ENCODE data around the gene NTN3.
A peak's percentile ranks its signal among the peaks of the same experiment; 100 is the strongest.

NTN3 gene

GRCh38 chr16:2492292-2492691 is 21.2 kb downstream of the NTN3 start:
- Mint-ChIP-seq H3K4me3 (peak overlapping the region in 1 of 3 experiments; percentile 46), H3K4me1 (peaks cover 10% of the 10 kb centered on the region), H3K27ac (peak overlapping the region; percentile 91 to 98 (median 94)), H3K36me3 (ENCODE audit: low read depth) (peaks cover under 1% of the 10 kb centered on the region), H3K27me3 (ENCODE audit: low read depth) (no peaks in the 10 kb centered on the region), H3K9me3 (no peaks in the 10 kb centered on the region)
- TF ChIP-seq, protein P1, sequence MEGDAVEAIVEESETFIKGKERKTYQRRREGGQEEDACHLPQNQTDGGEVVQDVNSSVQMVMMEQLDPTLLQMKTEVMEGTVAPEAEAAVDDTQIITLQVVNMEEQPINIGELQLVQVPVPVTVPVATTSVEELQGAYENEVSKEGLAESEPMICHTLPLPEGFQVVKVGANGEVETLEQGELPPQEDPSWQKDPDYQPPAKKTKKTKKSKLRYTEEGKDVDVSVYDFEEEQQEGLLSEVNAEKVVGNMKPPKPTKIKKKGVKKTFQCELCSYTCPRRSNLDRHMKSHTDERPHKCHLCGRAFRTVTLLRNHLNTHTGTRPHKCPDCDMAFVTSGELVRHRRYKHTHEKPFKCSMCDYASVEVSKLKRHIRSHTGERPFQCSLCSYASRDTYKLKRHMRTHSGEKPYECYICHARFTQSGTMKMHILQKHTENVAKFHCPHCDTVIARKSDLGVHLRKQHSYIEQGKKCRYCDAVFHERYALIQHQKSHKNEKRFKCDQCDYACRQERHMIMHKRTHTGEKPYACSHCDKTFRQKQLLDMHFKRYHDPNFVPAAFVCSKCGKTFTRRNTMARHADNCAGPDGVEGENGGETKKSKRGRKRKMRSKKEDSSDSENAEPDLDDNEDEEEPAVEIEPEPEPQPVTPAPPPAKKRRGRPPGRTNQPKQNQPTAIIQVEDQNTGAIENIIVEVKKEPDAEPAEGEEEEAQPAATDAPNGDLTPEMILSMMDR (IDR thresholded peaks at IDR 0.05; ENCODE audit: unreplicated experiment in 3 of 3) = no peak

DNA sequence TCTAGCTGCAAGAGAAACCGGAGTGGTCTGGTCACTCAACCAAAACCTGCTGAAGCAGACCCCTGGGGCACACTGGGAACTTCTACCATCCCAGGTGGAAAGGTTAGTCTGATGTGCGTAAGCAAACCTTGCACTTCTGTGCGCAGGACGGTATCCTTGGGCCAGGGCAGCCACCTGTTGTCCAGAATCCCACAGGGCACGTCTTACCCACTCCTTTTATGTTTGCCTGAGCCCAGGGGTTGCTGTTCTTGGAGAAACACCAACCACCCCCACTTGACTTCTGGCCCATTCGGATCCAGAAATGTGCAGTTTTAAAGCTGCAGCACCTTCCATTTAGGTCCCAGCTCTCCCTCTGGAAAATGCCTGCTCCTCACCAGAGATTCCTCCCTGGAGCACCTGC is 22.5 kb downstream of the NTN3 start:
- Mint-ChIP-seq H3K4me3 (no peak overlapping the region), H3K36me3 (ENCODE audit: low read depth) (peaks cover 6% of the 10 kb centered on the region)

GRCh38 chr16:2494616-2495015 is 23.5 kb downstream of the NTN3 start:
- Mint-ChIP-seq H3K4me3 (no peak overlapping the region), H3K36me3 (ENCODE audit: low read depth) (peaks cover 6% of the 10 kb centered on the region), H3K27me3 (ENCODE audit: low read depth) (no peaks in the 10 kb centered on the region), H3K27ac (no peak overlapping the region), H3K9me3 (no peaks in the 10 kb centered on the region), H3K4me1 (peaks cover 8% of the 10 kb centered on the region)
- TF ChIP-seq, protein P1 (IDR thresholded peaks at IDR 0.05; ENCODE audit: unreplicated experiment in 3 of 3) = no peak

More for the DNA sequence above, 22.5 kb downstream of the NTN3 start:
- H3K9me3 Mint-ChIP-seq = no peaks in the 10 kb centered on the region
- TF ChIP-seq, protein P1 (IDR thresholded peaks at IDR 0.05; ENCODE audit: unreplicated experiment in 3 of 3) = no peak
- H3K4me1 Mint-ChIP-seq = peaks cover 8% of the 10 kb centered on the region
- peak overlapping the region; percentile 28 to 78 (median 31) for H3K27ac Mint-ChIP-seq
- H3K27me3 Mint-ChIP-seq (ENCODE audit: low read depth) = no peaks in the 10 kb centered on the region

DNA sequence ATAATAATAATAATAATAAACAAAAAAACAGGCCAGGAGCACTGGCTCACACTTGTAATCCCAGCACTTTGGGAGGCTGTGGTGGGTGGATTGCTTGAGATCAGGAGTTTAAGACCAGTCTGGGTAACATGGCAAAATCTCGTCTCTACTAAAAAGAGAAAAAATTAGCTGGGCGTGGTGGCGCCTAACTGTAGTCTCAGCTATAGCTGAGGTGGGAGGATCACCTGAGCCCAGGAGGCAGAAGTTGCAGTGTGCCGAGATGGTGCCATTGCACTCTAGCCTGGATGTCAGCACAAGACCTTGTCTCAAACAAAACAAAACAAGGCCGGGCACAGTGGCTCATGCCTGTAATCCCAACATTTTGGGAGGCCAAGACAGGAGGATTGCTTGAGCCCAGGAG is 23.9 kb downstream of the NTN3 start:
- H3K27me3 Mint-ChIP-seq (ENCODE audit: low read depth) = no peaks in the 10 kb centered on the region
- H3K4me3 Mint-ChIP-seq = no peak overlapping the region
- H3K27ac Mint-ChIP-seq = no peak overlapping the region
- peaks cover 8% of the 10 kb centered on the region for H3K4me1 Mint-ChIP-seq
- H3K9me3 Mint-ChIP-seq = no peaks in the 10 kb centered on the region
- TF ChIP-seq, protein P1 (IDR thresholded peaks at IDR 0.05; ENCODE audit: unreplicated experiment in 3 of 3) = no peak
- peaks cover 6% of the 10 kb centered on the region for H3K36me3 Mint-ChIP-seq (ENCODE audit: low read depth)

GRCh38 chr16:2496223-2497115 is 25.4 kb downstream of the NTN3 start:
- Mint-ChIP-seq H3K9me3 (no peaks in the 10 kb centered on the region), H3K36me3 (ENCODE audit: low read depth) (peaks cover 6% of the 10 kb centered on the region), H3K4me1 (peaks cover 8% of the 10 kb centered on the region), H3K27ac (no peak overlapping the region), H3K4me3 (no peak overlapping the region), H3K27me3 (ENCODE audit: low read depth) (no peaks in the 10 kb centered on the region)
- TF ChIP-seq, protein P1 (IDR thresholded peaks at IDR 0.05; ENCODE audit: unreplicated experiment in 3 of 3) = no peak
